Muscle of leg (tissue), 16 donors: ENCODE measurements around the gene SEPTIN7. TPM values are rescaled to one million over a fixed set of nuclear protein-coding genes. Genes with fewer than 3 reads are reported as not detected.
"Not testable (repeated sequence)": the region's sequence is repeated elsewhere in the genome, so short reads cannot be mapped to it uniquely, and the experiment has no call there.

Experiments
- DNase-seq: peaks from one replicate; pipeline ENCODE4 v3.0.0; 2013
- H3K27ac ChIP-seq: one replicate; pipeline ENCODE4 v1.5.1; 2013; ENCODE audit warnings: mild to moderate bottlenecking, low read length, control low read depth
- H3K27me3 ChIP-seq: one replicate; pipeline ENCODE4 v1.6.1; 2013; ENCODE audit warnings: low read length; ENCODE audit not compliant: control insufficient read depth, insufficient read depth
- H3K36me3 ChIP-seq: one replicate; pipeline ENCODE4 v1.6.1; 2013; ENCODE audit warnings: low read length; ENCODE audit not compliant: control insufficient read depth, insufficient read depth
- H3K4me1 ChIP-seq: one replicate; pipeline ENCODE4 v1.6.1; 2013; ENCODE audit warnings: low read length; ENCODE audit not compliant: control insufficient read depth, insufficient read depth
- H3K4me3 ChIP-seq: one replicate; pipeline ENCODE4 v1.5.1; 2013; ENCODE audit warnings: low read length, control low read depth
- H3K9me3 ChIP-seq: replicated peaks from 2 replicates; pipeline ENCODE4 v1.6.1; 2013; ENCODE audit warnings: low read depth, low read length; ENCODE audit not compliant: control insufficient read depth
- WGBS: methylation state at CpG from one replicate; pipeline ENCODE4 v1.1.5; 2013; ENCODE audit warnings: missing lambda C conversion rate; ENCODE audit not compliant: insufficient coverage; 5-methylcytosine and 5-hydroxymethylcytosine counted together
- long read RNA-seq, 11 donors: transcript quantifications; one replicate each; lab custom pipeline, GENCODE V29; 2026
- polyA plus RNA-seq, 8 donors: library from polyadenylated mRNA; unstranded; fragments of 120-200 nt; gene quantifications; one replicate each; pipeline versions ENCODE4 v1.2.1 to v1.2.3, GENCODE V29; 2013; ENCODE audit warnings: inconsistent platforms in 1 of 8, low replicate concordance in 1 of 8; ENCODE audit not compliant: insufficient read length in 8 of 8, insufficient read depth in 1 of 8
- total RNA-seq: library from RNA; stranded (reverse); fragments of 120-200 nt; gene quantifications from one replicate; pipeline ENCODE4 v1.2.4, GENCODE V29; 2013

Gene SEPTIN7
- 359 TPM for total RNA-seq
- polyA plus RNA-seq: 100 to 1,000 TPM; 324 to 423 (median 364) TPM
- long read RNA-seq, donor 1, full-length matches to known transcripts: 15 of 53 reads
- long read RNA-seq, donor 1, partial matches to known transcripts: 33 of 53 reads
- long read RNA-seq, donor 1, other reads (novel, unspliced or antisense): 5 of 53 reads
- long read RNA-seq, donor 2, full-length matches to known transcripts: 9 of 9 reads
- long read RNA-seq, donor 2, partial matches to known transcripts: 0 of 9 reads
- long read RNA-seq, donor 2, other reads (novel, unspliced or antisense): 0 of 9 reads
- long read RNA-seq, donor 3, full-length matches to known transcripts: 19 of 42 reads
- long read RNA-seq, donor 3, partial matches to known transcripts: 23 of 42 reads
- long read RNA-seq, donor 3, other reads (novel, unspliced or antisense): 0 of 42 reads
- long read RNA-seq, donor 4, full-length matches to known transcripts: 6 of 25 reads
- long read RNA-seq, donor 4, partial matches to known transcripts: 19 of 25 reads
- long read RNA-seq, donor 4, other reads (novel, unspliced or antisense): 0 of 25 reads
- long read RNA-seq, donor 5, full-length matches to known transcripts: 66 of 273 reads
- long read RNA-seq, donor 5, partial matches to known transcripts: 195 of 273 reads
- long read RNA-seq, donor 5, other reads (novel, unspliced or antisense): 12 of 273 reads
- long read RNA-seq, donor 6, full-length matches to known transcripts: 32 of 112 reads
- long read RNA-seq, donor 6, partial matches to known transcripts: 80 of 112 reads
- long read RNA-seq, donor 6, other reads (novel, unspliced or antisense): 0 of 112 reads
- long read RNA-seq, donor 7, full-length matches to known transcripts: 18 of 113 reads
- long read RNA-seq, donor 7, partial matches to known transcripts: 95 of 113 reads
- long read RNA-seq, donor 7, other reads (novel, unspliced or antisense): 0 of 113 reads
- long read RNA-seq, donor 8, full-length matches to known transcripts: 30 of 150 reads
- long read RNA-seq, donor 8, partial matches to known transcripts: 120 of 150 reads
- long read RNA-seq, donor 8, other reads (novel, unspliced or antisense): 0 of 150 reads
- long read RNA-seq, donor 9, full-length matches to known transcripts: 16 of 106 reads
- long read RNA-seq, donor 9, partial matches to known transcripts: 90 of 106 reads
- long read RNA-seq, donor 9, other reads (novel, unspliced or antisense): 0 of 106 reads
- long read RNA-seq, donor 10, full-length matches to known transcripts: 35 of 172 reads
- long read RNA-seq, donor 10, partial matches to known transcripts: 125 of 172 reads
- long read RNA-seq, donor 10, other reads (novel, unspliced or antisense): 12 of 172 reads
- long read RNA-seq, donor 11, full-length matches to known transcripts: 22 of 84 reads
- long read RNA-seq, donor 11, partial matches to known transcripts: 62 of 84 reads
- long read RNA-seq, donor 11, other reads (novel, unspliced or antisense): 0 of 84 reads

DNA sequence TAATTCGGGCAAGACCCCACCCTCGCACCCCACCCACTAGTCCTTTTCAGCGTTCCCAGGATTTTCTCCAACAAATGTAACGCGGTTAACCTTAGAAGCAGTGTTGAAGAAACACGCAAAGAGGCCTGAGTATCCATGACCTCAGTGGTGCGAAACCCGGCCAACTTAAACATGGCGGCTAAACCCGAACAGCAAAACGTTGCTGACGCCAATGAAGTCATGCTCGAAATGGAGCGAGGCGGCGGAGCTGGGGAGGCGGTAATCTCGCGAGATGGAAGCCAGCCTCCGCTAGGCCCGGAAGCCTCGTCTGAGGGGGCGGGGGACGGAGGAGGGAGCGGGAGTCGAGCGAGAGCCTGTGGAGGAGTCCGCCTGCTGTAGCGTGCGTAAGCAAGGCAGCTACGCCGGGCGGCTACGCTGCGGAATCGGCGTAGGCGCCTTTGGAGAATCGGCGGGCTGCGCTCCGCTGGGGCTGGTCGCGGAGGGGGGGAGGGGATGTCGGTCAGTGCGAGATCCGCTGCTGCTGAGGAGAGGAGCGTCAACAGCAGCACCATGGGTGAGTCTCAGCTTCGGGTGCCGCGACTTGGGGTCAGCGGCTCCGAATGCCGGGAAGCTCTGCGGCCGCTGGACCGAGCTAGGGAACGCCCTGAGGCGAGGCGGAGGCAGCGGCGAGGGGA, at the start of gene SEPTIN7:
TSS of gene SEPTIN7 (plus strand) at position 340 of the 674 bp plus-strand sequence. CDS start at position 493, 153 bp downstream.
- Histone ChIP-seq H3K4me3 (peak within 1 kb of the TSS; percentile 94), H3K4me1 (peaks cover 7% of the 10 kb centered on the region), H3K36me3 (no peaks in the 10 kb centered on the region), H3K27me3 (no peaks in the 10 kb centered on the region), H3K27ac (peak within 1 kb of the TSS; percentile 98), H3K9me3 (no peaks in the 10 kb centered on the region)
- peak; percentile 100 for DNase-seq
- under 1% methylated on average over 60 of the region's 62 CpGs for WGBS

DNA sequence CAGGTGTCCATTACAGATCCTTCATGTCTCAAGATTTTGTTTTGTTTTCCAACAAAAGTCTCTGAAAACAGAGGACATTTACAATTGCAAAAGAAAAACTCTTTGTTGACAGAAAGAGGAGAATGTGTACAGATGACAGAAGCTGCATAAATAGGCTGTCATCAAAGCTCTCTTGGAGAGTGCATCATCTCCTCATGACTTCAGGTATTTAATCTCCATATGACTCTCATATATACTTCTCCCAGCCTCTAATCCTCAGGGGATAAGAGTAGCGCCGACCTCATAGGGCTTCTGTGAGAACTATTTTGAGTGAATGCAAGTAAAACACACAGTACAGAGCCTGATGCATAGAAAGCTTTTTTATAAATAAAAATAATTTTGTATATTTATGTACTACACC, 48.1 kb upstream of the SEPTIN7 start:
- H3K27ac ChIP-seq: no peak overlapping the region
- H3K27me3 ChIP-seq: no peaks in the 10 kb centered on the region
- no peaks in the 10 kb centered on the region for H3K9me3 ChIP-seq
- no CpG with 5 or more reads among the region's 2 CpGs for WGBS
- no peak overlapping the region for H3K4me3 ChIP-seq
- H3K36me3 ChIP-seq: no peaks in the 10 kb centered on the region
- no peak for DNase-seq
- peaks cover 31% of the 10 kb centered on the region for H3K4me1 ChIP-seq

DNA sequence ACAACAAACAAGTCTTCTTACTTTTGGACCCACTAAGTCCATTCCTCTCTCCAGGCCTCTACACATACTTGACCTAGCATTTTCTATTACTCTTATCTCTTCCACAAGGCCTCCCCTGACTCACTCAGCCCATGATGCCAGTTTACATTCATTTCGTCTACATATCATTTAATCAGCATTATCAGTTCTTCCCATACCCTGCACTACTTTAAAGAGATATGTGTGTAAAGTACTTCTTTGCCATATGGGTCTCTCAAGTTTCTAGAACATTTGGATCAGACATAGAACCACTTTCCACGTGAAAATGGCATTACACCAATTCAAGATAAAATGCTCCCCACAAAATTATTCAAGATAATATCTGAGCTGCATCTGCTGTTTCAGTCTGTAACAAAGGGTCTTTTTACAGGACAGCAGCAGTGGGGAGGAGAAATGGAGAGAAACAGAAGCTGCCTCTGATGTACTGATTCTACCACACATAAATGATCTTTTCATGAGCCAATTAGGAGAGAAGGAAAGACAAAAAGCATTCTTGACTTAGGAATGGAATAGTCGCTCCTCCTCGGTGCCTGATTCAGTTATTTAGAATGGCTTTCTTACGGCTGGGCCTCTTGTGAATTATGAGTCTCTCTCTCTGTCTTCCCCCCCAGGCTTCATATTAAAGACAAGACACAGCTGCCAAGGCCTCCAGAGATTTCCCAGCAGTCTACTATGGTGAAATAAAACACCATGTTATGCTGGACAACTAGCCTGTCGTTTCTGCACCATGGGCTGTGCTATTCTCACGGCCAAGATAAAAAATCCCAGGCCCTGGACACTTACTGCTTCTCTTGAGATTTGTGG, 46.9 kb upstream of the SEPTIN7 start:
- 17% methylated on average over 1 of the region's 7 CpGs for WGBS
- Histone ChIP-seq H3K9me3 (no peaks in the 10 kb centered on the region), H3K27me3 (no peaks in the 10 kb centered on the region), H3K4me3 (no peak overlapping the region), H3K4me1 (peaks cover 30% of the 10 kb centered on the region), H3K27ac (peak overlapping the region; percentile 91), H3K36me3 (no peaks in the 10 kb centered on the region)
- DNase-seq: peak; percentile 85

DNA sequence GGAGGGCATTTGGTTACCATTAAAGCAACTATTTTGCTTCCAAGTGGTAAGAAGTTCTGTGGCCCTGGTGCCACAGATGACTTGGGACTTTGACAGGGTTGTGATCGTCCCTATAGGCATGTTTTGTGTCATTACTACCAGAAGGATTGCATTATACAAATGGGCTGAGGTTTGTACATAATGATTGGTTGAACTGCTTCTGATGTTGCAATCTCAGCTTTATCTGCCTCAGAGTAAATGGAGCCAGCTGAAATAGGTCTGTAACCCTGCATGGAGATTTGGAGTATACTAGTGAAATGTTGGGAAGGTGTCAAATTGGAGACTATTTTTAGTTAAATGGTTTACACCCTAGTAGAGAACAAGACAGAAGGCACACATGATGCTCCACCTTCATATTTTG, 46.1 kb upstream of the SEPTIN7 start:
- Histone ChIP-seq H3K27me3 (no peaks in the 10 kb centered on the region), H3K36me3 (no peaks in the 10 kb centered on the region), H3K27ac (peak overlapping the region; percentile 82), H3K4me1 (peaks cover 27% of the 10 kb centered on the region), H3K9me3 (no peaks in the 10 kb centered on the region), H3K4me3 (no peak overlapping the region)
- WGBS: 50% methylated on average over 1 of the region's 1 CpG
- DNase-seq: no peak

DNA sequence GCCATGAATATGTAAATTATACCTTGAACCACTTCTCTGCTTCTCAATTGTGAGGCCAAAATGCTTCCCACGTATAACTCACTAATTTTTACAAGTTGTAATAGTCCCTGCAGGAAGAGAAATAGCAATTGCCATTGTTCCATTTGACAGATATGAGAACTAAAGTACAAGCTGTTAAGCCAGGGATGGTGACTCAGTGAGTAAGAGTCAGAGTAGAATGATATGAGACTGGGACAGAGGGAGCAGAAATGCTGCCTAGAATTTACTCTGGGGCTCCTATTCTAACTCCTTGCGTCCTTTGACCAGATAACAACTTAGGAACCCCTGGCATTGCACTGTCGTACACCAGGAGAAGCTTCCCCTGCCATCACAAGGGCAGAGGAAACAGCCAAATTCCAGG, 45.1 kb upstream of the SEPTIN7 start:
- WGBS: 100% methylated on average over 1 of the region's 3 CpGs
- Histone ChIP-seq H3K27me3 (no peaks in the 10 kb centered on the region), H3K36me3 (no peaks in the 10 kb centered on the region), H3K4me3 (no peak overlapping the region), H3K27ac (no peak overlapping the region), H3K9me3 (no peaks in the 10 kb centered on the region), H3K4me1 (peaks cover 26% of the 10 kb centered on the region)
- no peak for DNase-seq

DNA sequence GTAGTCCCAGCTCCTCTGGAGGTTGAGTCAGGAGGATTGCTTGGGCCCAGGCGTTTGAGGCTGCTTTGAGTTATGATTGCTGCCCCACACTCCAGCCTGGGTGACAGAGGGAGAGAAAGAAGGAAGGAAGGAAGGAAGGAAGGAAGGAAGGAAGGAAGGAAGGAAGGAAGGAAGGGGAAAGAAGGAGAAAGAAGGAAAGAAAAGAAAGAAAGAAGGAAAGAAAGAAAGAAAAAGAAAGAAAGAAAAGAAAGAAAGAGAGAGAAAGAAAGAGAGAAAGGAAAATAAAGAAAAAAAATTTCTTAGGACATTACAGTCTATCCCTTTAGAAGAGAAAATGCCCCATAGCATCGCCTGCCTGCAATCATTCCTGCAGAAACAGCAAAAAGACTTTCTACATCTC, 44.4 kb upstream of the SEPTIN7 start:
- not testable (repeated sequence) for H3K36me3 ChIP-seq, DNase-seq, H3K9me3 ChIP-seq, H3K27me3 ChIP-seq, H3K4me3 ChIP-seq, H3K27ac ChIP-seq
- H3K4me1 ChIP-seq: peaks cover 30% of the 10 kb centered on the region
- WGBS: 90% methylated on average over 1 of the region's 2 CpGs

DNA sequence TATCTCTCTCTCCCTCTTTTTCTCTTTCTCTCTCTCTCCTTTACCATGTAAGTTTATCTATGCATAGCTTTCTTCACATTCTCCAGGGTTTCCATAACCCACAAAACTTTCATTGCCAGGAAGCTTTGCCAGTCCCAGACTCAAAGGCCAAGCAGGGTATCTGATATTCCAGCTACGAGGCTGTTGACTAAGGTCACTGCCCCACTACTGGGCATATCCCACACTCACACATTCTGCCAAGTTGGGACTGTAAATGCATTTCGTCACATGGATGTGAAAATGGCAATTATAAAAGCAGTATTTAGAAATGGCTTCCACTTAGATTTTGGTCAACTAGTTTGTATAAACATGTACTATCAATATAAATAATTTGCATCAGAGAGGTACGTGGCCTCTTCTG, 43.3 kb upstream of the SEPTIN7 start:
- H3K27ac ChIP-seq: no peak overlapping the region
- no peak for DNase-seq
- no peaks in the 10 kb centered on the region for H3K27me3 ChIP-seq
- H3K36me3 ChIP-seq: no peaks in the 10 kb centered on the region
- no peaks in the 10 kb centered on the region for H3K9me3 ChIP-seq
- WGBS: no CpG with 5 or more reads among the region's 3 CpGs
- H3K4me3 ChIP-seq: no peak overlapping the region
- peaks cover 27% of the 10 kb centered on the region for H3K4me1 ChIP-seq

DNA sequence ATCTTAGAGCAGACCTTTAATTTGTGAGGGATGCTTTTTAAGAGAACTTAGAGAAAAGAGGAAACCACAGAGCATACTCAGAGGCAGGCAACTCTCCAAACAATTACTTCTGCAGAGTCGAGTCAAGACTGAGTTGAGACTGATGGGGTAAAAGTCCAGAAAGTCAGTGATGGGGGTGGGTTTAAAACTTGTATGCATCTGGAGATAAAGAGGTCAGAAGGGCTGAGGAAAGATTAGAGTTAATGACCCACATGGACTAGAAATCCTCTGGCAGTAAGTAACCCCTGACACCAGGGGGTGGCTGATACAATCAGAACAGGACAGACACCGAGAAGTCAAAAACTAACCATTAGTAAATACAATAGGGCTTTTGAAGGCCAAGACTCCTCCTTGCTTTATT, 42.4 kb upstream of the SEPTIN7 start:
- H3K4me1 ChIP-seq: peaks cover 21% of the 10 kb centered on the region
- H3K36me3 ChIP-seq: no peaks in the 10 kb centered on the region
- DNase-seq: no peak
- no peak overlapping the region for H3K4me3 ChIP-seq
- WGBS: no CpG with 5 or more reads among the region's 2 CpGs
- no peaks in the 10 kb centered on the region for H3K27me3 ChIP-seq
- H3K27ac ChIP-seq: no peak overlapping the region
- no peaks in the 10 kb centered on the region for H3K9me3 ChIP-seq
